HUDEP-2 (cell line): ENCODE measurements around the gene NEUROD2.
"Not testable (repeated sequence)": the region's sequence is repeated elsewhere in the genome, so short reads cannot be mapped to it uniquely, and the experiment has no call there.

Source experiments
- DNase-seq, 76 experiments: peaks; one replicate each; lab custom pipeline; 2025; ENCODE audit not compliant: unreplicated experiment in 76 of 76; lab: John Stamatoyannopoulos, UW

The NEUROD2 gene

DNA sequence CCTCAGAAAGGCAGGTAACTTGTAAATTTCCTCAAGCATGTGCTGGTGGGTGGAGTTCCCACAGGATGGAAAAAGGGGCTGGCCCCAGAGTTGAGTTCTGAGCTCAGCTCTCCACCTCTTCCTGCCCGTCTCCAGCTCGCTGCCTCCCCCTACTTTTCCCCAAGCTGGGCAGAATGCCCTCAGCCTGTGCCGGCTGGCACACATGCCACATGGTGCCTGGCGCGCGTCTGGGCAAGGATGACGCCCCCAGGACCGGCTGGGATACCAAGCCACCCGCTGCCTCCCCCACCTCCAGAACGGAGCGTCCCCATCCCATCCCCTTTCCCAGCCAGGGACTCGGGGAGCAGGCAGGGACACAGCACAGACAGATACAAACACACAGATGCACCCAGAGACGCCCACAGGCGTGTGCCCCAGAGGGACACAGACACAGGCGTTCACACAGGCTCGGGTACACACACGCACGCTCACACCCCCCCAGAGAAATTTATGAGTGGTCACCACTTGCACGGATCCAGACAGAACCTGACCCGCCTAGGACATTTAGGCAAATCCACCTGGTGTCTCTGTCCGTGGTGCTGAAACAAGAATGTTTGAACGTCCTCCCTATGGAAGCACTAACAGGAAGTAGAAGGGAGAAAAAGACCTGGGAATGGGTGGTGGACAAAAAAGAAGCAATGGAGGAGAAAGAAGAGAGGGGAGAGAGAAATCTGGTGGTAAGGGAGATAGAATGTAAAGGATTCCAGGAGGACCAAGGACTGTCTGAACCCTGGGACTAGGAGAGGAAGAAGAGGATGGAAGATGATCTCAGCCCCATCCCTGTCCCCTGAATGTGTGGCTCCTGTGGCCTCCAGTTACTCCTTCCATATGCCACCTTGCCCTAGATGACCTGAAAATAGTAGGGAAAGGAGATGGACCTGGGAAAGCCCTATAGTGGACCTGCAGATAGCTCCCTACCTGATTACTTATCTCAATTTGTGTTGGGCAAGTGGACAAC, 15.5 kb downstream of the NEUROD2 start:
- peak in 28 of 76 experiments; percentile 2 to 48 (median 18) for DNase-seq

DNA sequence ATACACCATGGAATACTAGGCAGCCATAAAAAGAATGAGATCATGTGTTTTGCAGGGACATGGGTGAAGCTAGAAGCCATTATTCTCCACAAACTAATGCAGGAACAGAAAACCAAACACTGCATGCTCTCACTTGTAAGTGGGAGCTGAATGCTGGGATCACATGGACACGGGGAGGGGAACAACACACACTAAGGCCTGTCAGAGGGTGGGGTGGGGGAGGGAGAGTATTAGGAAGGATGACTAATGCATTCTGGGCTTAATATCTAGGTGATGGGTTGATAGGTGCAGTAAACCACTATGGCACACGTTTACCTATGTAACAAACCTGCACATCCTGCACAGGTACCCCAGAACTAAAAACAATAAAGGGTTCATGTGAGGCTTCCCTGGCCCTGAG, 17.5 kb downstream of the NEUROD2 start:
- DNase-seq, result not testable (repeated sequence)

DNA sequence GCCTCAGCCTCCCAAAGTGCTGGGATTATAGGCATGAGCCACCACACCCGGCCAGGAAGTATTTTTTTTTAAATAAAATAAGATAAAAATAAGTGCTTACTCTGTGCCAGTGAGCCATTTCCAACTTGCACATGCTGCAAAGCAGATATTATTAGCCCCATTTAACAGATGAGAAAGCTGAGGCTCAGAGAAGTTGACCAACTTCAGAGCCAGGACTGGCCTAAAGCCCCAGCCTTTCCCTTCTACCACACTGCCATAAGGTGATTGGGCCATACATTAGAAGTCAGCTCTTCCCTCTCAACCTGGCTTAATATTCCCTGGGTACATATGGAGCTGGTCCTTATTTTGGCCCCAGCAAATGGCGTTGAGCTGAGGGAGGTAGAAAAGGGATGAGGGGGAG, 25.1 kb downstream of the NEUROD2 start:
- no peak for DNase-seq

DNA sequence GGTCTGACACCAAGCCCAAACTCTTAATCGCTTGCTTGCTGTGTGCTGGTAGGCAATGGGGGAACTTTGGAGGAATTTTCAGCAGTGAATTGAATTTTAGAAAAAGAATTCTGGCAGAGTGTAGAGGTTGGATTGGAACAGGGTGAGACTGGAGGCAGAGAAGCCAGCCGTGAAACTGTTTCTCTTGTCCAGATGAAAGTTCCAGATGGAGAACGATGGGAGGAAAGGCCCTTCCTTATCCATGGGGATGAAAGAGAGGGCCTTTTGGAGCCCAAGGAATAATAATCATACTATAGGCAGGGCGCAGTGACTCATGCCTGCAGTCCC, 26.0 kb downstream of the NEUROD2 start:
- DNase-seq, result no peak

DNA sequence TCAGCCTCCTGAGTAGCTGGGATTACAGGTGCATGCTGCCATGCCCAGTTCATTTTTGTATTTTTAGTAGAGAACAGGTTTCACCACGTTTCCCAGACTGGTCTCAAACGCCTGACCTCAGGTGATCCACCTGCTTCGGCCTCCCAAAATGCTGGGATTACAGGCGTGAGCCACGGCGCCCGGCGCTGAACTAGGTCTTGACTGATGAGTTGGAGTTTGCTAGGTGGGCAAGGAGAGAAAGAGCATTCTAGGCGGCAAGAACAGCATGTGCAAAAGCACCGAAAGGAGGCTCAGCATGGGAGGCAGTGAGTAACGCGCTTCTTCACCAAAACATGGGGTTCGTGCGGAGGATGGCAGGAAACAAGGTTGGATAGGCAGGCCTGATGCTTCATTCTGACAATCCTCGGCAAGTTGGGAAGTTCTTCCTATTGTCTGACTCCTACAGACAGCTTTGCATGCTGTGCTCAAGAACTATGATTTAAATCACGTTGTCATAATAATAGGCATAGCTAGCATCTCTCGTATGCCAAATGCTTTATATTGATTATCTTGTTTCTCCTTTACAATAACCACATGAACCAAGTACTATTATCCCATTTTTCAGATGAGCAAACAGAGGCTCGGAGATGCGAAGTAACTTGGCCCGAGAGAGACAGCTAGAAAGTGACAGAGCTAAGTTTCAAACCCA, 26.5 kb downstream of the NEUROD2 start:
- no peak for DNase-seq

DNA sequence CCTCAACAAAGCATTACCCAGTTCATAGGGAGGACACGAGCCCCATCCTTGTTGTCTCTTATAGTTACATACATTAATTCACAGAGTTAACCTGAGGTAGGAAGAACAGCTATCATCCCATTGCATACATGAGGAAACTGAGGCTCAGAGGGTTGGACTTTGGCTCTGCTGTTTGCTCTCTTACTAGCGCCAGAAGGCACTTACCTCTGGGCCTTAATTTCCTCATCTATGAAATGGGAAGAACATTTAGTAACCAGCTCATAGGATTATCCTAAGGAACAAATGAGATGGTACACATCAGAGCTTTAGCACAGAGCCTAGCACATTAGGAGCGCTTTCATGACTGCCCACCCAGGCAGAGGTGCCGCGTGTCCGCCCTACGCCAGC, 27.6 kb downstream of the NEUROD2 start:
- DNase-seq, result no peak

DNA sequence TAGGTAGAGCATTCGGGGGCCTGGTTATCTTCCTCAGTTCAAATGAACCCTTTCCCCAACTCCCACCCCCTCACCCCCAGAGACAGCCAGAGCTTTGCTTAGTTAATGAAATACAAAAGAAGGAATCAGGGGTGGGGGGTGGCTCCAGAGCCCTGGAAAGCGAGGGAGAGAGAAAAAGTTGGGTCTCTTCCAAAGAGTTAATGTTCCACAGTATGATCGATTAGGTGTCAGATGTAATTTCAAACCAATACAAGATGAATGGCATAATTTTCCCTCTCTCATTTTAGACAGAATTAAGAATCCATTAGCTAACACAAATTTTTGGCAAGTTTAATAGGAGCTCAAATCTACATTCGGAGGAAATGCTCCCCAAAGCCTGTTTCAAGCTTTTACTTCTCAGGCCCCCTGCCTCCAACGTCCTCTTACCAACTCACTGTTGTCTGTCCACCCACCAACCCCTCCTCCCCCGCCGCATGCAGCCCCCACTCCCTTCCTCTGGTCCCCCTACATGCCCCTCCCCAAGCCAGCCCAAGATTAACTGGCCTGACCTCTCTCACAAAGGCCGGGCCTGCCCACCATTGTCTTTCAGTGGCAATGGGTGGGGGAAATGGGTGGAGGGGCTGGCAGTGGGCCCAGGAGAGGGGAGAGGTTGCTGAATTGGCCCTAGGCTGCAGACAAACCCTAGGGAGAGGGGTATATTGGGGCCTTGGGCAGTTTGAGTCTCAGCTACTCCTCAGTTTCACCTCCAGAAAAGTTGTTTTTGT, 28.2 kb downstream of the NEUROD2 start:
- peak in 4 of 76 experiments; percentile 8 to 23 (median 12) for DNase-seq

DNA sequence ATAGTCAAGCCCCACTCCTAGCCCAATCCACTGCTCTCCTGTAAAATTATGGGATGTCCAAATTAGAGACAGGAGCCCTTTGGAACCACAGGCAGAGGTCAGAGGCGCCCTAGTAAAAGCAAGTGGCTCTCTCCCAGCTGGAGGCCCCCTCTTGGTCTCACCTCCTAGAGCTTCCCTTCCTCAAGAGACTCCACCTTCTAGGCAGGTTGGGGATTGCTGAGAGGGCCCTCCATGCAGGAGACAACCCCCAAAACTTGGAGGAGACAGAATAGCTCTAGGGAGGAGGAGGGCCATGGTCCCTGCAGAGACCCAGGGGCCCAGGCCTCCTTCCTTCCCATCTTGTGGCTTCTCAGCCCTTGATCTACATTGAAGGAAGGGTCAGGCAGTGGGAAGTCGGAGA, 29.4 kb downstream of the NEUROD2 start:
- DNase-seq, result no peak

DNA sequence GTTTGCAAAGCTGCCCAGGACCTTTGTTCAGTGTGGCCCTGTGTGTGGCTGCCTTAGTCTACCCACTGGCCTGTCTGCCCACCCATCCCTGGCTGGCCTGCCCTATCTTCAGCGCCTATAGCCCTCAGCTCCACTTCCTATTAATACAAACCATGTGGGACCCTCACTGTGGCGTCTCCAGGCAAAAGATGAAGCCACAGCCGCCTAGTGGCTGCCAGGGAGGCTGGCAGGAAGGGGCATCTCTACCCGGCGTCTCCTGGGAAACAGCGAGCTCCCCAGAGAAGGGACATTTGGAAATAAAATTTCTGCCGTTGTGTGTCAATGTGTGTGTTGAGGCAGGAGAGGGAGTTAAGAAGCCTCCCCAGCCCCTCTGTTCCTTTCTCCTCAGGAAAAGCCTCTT, 31.5 kb downstream of the NEUROD2 start:
- DNase-seq, result peak in 2 of 76 experiments; percentile 9 to 17

DNA sequence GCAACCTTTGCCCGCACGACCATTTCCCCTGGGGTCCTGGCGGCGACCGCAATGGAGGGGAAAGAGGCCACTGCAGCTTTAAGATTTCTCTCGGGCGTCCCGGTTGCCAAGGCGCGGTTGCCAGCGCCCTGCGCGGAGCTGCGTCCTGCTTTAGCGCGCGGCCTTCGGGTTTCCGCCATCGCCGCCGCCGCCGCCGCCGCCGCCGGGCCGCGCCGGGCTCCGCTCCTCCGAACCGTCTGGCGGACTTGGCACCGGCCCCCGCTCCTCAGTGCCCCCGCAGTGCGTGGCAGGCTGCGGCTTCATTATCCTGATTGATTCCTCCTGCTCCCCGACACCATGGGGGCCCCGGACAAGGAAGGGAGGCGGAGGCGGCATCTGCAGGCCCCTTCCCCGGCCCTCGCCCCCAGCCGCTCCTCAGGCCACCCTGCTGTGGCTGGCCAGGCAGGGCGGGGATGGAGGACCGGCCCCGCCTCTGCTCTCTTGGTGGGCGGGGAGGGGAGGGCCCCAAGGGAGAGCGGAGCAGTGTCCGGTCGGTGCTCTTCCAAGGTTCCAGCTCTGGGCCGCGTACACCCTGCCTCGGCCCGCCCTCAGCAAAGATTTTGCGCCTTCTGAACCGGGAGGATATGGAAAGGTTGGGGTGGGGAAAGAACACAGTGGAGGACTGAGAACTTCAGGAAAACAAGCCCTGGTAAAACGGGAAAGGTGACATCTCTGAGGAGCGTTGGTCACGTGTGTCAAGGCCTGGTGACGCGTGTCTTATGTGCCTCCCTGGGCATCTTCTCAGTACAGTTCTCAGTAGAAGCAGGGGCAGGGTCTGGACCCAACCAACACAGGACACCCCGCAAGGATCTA, 34.0 kb downstream of the NEUROD2 start:
- DNase-seq, result peak in 10 of 76 experiments; percentile 4 to 30 (median 12)

DNA sequence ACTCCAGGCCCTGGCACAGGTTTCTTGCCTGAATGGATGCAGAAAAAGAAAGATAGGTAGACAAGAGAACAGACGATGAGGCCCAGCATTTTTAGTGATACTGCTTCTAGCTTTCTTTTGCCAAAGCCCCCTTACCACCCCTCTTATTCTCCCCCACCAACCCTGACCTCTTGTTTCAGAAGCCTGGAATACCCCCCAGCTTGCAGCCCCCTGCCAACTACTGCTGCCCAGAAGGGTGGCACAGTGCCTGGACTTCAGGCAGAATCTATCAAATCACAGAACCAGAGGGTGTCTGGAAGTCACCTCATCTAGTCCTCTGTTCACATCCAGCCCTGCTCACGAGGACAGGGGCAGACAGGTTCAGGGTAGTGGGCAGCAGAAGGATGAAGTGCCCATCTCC, 35.6 kb downstream of the NEUROD2 start:
- DNase-seq, result no peak

DNA sequence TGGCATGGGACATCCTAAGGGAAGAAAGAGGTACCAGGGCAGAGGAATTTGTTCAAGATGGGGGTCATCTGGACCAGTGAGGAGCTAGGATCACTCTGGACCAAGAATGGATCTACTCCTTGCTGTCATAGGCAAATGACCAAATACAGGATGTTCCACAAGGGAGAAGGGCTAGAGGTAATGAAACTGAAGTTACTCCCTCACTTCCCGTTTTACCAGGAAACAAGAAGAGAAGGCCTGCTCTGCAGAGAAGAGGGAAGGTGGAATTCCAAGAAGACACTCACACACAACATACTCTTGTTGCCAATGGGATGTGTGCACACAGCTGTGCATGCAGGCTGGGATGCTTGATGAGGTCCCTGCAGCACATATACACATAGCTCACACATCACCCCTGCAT, 38.6 kb downstream of the NEUROD2 start:
- DNase-seq, result no peak

DNA sequence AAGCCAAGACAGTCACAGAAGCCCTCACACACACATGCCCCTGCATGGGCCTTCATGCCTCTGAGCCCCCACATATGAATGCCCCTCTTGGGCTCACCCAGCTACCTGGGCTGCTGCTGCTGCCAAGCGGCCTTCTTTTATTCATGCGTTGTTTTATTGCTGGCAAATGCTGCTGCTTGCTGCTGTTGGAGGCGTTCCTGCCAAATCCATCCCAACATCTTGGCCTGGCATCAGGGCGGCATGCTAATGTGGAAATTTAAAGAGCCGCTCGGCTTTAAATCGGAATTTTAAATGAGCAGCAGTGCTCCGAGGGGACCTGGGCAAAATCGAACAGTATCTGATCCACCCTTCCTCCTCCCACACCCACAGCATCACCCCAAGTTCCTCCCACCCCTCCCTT, 39.0 kb downstream of the NEUROD2 start:
- DNase-seq, result no peak

DNA sequence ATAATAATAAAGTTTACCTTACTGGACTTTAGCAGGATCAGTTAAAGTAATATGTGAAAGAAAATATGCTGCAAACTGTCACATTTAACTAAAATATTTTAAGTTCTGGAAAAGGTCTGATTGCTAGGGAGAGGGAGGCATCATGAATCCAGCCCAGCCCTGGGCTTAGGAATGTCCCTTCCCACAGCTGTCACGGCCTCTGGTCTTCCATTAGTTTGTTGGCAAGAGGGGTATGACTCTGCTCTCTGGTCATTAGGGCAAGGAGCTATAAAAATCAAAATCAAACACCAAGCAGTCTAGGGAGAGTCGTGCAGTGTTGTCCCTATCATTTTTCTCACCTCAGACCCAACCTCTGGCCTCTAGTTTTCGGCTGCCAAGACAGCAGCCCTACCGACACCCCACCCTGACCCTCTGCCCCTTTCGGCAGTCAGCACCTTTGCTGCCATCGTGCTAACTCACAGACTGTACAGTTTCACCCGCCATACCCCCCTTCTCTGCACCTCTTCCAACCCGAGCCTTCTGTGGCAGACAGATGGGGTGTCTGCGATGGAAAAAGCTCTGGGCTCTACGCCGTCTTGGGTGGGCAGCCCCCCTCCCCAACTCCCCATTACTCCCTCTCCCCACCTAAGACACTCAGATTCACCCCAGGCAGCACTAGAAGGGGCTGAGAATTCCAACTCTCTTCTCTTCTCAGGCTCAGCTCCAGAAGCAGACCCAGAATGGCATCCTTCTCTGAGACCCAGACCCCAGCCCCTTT, 41.4 kb downstream of the NEUROD2 start:
- DNase-seq, result no peak

DNA sequence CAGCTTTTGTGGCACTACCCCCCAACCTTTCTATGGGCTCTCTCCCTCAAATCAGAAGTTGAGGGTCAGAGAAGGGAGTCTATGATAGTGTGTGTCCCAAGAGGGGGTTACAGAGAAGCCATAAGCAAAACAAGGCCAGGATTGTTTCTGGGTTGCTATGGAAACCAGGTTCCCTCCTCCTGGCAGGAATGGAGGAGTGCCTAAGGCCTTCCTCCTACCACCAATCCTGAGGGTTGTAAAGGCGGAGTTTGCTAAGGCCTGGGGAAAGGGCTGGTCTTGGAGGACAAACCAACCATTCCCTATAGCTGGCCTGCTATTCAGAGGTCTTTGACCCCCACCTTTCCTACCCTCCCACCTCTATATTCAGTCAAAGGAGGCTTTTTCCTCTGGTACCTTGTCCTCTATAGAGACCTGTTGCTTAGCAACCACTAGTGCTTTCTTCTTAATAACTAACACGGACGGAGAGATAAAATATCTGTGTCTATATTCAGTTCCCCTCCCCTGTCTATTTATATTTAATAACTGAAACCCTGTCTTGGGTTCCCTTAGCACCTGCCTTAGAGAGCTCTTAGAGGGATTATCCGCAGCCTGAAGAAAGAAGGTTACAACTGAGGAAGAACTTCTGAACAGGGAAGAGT, 43.4 kb downstream of the NEUROD2 start:
- no peak for DNase-seq

DNA sequence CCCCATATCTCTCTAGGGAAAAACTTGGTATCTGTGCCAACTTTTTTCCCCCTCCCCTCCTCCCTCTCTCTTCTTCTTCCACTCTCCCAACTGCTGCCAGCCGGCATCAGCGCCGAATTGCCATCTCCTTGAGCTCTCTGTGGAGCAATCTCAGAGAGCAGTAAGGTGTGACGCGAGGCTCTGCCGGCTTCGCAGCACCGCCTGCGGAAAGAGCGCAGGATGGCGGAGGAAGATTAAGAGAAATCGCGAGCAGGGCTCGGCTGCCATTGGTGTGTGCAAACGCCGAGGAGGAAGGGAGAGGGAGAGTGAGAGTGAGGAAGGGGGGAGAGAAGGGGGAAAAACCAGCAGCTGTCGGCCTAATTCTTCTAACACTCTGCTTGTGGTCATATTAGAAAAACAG, 44.2 kb downstream of the NEUROD2 start:
- no peak for DNase-seq

DNA sequence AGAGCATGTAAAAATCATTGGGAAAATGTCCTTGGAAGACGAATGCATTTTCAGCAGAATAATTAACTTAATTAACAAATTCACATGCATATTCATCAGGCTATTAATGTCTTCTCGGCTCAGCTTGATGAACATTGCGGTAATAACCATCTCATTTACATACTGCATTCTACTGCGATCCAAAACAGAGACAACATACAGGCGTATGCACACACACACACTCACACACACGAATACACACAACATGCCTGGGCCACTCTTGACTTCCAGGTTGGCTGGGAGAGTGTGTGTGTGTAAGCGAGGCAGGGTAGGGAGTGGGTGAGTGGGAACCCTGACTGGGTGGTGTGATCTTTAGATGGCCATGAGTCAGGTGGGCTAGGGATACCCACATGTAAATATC, 44.7 kb downstream of the NEUROD2 start:
- DNase-seq, result no peak

DNA sequence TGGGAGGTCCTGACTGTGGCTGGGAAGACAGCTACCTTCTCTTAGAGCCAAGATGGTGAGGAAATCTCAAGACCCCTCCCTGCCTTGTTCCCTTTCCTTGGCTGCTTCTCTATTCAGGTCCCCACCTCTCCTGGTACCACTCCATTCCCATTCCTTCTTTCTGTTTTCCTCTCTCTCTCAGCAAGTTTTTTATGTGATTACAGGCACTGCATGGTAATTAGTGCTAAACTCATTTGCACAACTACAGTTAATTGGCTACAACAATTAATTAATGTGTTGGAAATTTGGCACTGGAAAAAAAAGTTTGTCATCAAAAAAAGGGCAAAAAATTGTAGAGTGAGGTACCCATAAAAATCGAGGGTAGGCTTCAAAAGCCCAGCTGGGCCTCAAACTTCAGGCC, 45.3 kb downstream of the NEUROD2 start:
- DNase-seq, result no peak

DNA sequence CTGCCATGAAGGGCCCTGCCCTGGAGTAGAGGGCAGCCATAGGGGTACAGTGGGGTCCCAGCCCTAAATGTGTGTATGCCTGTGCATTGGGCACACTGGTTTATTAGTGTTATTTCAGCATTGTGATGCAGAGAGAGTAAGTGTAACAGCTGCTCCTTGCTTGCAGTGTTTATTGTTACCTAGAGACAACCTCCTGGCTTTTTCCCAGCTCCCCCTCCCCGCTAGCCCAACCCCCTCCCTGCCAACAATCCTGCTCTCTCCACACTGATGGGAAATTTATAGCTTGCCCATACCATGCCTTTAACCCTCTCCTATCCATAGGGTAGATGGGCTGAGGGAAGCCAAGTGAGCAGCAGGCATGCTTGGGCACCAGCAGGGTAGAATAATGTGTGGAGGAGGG, 51.3 kb downstream of the NEUROD2 start:
- DNase-seq, result no peak
